Suprapubic skin (tissue), 4 donors: ENCODE measurements around the gene CYP4F2.
"Not testable (repeated sequence)": the region's sequence is repeated elsewhere in the genome, so short reads cannot be mapped to it uniquely, and the experiment has no call there.

Experiments
- EP300 ChIP-seq: sonication (generic); formaldehyde crosslinking; IDR thresholded peaks from one replicate; pipeline ENCODE4 v1.6.1; 2017; ENCODE audit warnings: antibody characterized with exemption
- POLR2A ChIP-seq, 2 donors: fragments of 450-650 bp; IDR thresholded peaks; one replicate each; pipeline ENCODE4 v1.6.1; 2017; ENCODE audit warnings: antibody characterized with exemption in 2 of 2, mild to moderate bottlenecking in 2 of 2, moderate library complexity in 2 of 2
- POLR2AphosphoS5 ChIP-seq, 3 donors: sonication (generic); formaldehyde crosslinking; IDR thresholded peaks; one replicate each; pipeline ENCODE4 v1.6.1; 2017; ENCODE audit warnings: antibody characterized with exemption in 3 of 3
- TF ChIP-seq, protein P1 (sequence below), 2 donors: fragments of 200-600 bp in 1 of 2; fragments of 450-650 bp in 1 of 2; sonication (generic) in 1 of 2; IDR thresholded peaks; one replicate each; pipeline ENCODE4 v1.5.1; 2016 to 2019; ENCODE audit warnings: antibody characterized with exemption in 2 of 2, mild to moderate bottlenecking in 1 of 2, moderate library complexity in 1 of 2

DNA sequence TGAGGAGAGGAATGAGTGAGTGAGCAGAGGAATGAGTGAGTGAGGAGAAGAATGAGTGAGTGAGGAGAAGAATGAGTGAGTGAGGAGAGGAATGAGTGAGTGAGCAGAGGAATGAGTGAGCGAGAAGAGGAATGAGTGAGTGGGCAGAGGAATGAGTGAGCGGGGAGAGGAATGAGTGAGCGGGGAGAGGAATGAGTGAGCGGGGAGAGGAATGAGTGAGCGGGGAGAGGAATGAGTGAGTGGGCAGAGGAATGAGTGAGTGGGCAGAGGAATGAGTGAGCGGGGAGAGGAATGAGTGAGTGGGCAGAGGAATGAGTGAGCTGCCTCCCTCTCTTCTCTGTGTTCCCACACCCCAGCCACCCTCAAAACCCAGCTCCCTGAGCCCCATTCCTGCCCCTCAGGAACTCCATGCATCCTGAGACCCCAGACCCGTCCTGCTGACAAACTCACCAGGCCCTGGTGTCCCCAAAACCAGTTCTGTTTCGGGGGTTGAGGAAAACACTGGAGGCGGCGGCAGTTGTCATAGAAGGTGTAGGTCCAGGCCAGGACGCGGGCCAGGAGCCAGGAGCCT is 36.0 kb upstream of the CYP4F2 start:
- TF ChIP-seq, protein P1, sequence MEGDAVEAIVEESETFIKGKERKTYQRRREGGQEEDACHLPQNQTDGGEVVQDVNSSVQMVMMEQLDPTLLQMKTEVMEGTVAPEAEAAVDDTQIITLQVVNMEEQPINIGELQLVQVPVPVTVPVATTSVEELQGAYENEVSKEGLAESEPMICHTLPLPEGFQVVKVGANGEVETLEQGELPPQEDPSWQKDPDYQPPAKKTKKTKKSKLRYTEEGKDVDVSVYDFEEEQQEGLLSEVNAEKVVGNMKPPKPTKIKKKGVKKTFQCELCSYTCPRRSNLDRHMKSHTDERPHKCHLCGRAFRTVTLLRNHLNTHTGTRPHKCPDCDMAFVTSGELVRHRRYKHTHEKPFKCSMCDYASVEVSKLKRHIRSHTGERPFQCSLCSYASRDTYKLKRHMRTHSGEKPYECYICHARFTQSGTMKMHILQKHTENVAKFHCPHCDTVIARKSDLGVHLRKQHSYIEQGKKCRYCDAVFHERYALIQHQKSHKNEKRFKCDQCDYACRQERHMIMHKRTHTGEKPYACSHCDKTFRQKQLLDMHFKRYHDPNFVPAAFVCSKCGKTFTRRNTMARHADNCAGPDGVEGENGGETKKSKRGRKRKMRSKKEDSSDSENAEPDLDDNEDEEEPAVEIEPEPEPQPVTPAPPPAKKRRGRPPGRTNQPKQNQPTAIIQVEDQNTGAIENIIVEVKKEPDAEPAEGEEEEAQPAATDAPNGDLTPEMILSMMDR (IDR thresholded peaks at IDR 0.05) = not testable (repeated sequence)
- not testable (repeated sequence) for TF ChIP-seq POLR2AphosphoS5 (IDR thresholded peaks at IDR 0.05); POLR2A (IDR thresholded peaks at IDR 0.05); EP300
